Suppressor macrophage treated with lipopolysaccharide for 1 hour (primary cell): ENCODE measurements around the gene AGTPBP1.
"Not testable (repeated sequence)": the region's sequence is repeated elsewhere in the genome, so short reads cannot be mapped to it uniquely, and the experiment has no call there.

Source experiments
- DNase-seq, 3 donors: peaks; one replicate each; pipeline ENCODE4 v3.0.0-alpha.2; 2020 to 2022

Gene AGTPBP1

DNA sequence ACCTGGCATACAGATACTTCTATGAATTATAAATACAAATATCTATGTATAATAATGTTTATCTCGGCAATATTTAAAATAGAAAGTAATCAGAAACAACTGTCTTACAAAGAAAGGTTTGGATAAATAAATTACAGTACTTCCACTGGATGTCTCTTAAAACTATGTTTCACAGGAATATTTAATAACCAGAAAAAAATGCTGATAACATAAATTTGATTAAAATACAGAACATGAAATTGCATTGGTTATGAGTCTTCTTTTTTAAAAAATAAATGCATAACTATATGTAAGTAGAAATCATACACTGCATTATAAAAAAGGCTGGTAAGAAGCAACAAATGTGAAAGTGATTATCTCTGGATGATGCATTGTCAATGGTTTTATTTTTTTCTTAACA lies 126.0 kb downstream of the AGTPBP1 start:
- DNase-seq, result no peak

DNA sequence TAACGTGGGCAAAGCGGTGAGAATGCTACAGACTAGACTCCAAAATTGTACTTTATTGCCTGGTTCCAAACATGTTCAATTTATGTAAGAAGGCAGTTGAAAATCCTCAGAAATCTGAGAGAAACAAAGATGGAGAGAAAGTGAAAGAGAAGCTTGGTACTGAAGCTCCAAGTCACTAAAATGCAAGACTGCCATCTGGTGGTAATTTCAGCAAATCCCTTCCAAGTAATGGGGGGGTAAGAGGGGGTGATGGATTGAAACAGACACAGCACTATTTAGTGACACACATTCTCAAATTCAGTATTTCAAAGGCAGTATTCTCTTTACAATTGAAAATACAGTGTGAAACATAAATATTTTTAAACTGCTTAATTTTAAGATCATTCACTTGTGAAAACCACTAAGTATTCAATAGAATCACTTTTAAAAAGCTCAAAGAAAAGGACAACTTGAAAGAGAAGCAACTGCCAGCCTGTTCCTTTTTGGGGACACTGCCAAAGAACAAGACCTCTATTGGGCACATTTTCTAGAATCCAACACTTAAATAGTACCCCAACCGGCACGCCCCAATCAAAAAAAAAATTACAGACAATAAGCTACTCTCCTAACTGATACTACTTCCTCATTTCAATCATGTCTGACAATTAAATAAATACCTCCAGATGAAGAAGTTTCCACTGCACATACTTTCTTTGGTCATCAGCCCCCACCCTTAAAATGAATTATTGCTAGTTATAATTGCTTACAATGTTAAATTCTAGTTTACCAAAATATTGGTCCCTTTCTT lies 131.5 kb downstream of the AGTPBP1 start:
- DNase-seq, result peak; percentile 77 to 85 (median 84)

DNA sequence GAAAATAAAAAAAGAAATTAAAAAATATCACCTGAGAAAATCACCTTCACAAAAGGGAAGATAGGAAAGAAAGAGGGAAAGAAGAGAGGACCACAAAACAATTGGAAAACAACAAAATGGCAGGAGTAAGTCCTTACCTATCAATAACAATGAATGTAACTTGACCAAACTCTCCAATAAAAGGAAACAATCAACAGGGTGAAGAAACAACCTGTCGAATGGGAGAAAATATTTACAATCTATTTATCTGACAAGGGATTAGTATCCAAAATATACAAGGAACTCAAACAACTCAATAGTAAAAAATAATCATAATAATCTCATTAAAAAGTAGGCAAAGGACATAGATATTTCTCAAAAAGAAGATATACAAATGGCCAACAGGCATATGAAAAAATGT lies 135.8 kb downstream of the AGTPBP1 start:
- DNase-seq, result no peak

DNA sequence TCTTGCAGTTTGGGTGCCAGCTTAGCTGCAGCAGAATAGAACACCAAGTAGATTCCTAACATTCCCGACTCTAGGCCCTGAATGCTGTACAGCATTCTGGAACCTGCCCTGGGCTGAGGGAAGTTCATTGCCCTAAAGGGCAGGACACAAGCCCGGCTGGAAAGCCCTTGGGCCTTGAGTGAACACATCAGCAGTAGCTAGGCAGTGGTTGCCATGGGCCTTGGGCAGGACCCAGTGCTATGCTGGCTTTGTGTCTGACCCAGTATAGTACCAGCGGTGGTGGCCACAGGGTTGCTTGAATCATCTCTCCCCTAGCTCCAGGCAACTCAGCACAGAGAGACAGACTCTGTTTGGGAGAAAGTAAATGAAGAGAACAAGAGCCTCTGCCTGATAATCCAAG lies 137.8 kb downstream of the AGTPBP1 start:
- DNase-seq, result no peak

DNA sequence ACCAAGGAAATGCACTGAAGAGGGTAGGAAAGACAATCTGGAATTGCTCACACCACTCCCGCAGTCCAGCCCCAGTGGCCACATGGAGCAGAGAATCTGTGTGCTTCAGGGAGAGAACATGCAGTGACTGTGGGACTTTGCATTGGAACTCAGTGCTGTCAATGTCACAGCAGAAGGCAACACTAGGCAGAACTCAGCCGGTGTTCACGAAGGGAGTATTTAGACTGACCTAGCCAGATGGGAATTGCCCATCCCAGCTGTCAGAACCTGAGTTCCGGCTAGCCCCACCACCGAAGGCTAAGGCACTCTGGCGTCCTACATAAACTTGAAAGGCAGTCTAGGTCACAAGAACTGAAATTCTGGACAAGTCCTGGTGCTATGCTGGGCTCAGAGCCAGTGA lies 139.0 kb downstream of the AGTPBP1 start:
- DNase-seq, result no peak

DNA sequence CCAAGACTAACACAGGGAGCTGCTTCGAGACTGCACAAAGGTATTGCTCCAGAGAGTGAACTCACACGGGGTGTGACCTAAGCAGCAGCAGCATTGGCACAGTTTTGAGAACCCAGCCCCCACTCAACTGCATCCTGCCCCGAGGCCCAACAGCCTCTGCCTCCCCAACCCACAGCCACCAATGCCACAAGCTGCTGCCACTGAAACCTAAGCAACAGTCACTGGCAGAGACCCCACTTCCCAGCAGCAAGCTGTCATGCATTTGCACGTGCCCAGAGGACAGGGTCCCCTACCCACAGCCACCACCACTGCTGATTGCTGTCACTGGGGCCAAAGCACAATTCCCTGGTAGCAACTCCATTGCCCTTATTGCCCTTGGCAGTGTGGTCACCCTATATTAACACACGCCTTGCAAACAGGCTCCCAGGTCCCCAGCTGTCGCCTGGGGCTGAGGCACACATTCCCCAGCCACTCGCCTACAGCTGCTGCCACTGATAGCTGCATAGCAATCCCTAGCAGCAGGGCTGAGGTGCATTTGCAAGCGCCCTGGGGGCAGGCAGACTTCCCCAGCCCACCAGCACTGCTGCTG lies 141.0 kb downstream of the AGTPBP1 start:
- DNase-seq, result no peak

DNA sequence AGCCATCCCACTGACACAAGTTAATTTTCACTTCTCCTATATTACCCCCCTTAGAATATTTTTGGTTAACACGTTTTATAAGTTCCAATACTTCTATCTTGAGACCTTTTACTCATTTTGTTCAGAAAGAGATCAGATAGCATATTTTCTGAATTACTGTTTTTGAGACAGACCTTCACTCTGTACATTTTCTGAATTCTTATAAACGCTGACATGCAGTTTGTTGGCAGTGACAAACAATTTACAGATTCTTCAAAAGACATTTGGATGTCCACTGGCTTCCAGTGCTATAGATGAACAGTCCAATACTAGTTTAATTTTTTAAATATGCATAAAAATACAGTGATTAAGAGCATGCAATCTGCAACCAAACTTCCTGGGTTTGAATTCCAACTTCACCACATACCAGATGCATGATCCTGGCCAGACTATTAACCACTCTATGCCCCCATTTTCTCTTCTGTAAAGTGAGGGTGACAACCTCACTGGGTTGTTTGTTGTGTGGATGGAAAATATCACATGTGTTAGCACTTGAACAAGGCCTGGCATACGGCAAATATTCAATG lies 142.1 kb downstream of the AGTPBP1 start:
- no peak for DNase-seq

DNA sequence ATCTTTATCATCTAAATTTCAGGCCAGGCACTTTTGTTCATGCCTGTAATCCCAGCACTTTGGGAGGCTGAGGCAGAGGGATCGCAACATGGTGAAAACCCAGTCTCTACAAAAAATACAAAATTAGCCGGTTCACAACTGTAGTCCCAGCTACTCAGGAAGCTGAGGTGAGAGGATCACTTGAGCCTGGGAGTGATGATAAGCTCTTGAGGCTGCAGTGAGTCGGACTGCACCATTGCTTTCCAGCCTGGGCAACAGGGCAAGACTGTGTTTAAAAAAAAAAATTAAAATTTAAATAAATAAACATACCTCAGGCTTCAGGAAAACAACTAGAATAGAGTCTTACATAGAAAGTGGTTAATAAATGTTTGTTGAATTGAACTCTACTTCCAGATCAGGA lies 147.4 kb downstream of the AGTPBP1 start:
- DNase-seq, result no peak

DNA sequence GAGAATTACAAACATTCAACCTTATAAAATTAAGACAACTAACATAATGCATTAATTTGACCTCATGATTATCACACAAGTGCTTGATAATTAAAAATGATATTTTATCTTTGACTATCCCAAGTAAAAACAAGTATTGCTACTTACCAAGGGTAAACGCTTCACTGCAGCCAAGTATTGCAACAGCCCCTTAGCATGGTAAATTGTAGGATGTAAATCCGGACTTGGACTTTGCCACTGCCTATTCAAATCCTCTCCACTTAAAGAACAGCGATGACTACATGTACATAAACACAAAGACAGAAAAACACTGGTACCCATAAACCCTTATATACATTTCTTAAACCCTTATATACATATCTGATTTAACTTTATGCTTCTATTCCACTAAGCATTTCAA lies 155.1 kb downstream of the AGTPBP1 start:
- no peak for DNase-seq

DNA sequence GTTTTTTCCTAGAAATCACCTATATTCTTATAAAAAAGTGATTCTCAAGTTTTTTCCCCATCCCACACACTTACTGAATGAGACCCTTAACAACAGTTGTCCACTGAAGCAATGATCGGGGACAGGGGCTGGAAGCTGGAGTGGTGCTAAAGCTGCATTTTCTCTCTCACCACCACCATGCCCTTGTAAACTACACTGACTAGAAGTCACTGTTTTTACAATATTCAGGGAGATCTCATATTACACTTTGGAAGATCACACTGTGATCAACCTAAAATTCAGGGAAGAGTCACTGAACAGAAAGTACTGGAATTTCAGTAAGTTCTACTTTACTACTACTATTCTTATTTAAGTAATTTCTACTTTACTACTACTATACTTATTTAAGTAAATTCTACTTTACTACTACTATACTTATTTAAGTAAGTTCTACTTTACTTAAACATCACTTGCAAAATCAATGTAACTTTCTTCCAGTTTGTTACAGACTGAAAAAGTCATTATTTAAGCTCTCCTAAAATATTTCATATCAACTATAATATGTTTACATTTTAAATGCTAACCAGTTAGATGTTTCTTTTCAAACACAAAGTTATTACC lies 164.3 kb downstream of the AGTPBP1 start:
- DNase-seq, result no peak

DNA sequence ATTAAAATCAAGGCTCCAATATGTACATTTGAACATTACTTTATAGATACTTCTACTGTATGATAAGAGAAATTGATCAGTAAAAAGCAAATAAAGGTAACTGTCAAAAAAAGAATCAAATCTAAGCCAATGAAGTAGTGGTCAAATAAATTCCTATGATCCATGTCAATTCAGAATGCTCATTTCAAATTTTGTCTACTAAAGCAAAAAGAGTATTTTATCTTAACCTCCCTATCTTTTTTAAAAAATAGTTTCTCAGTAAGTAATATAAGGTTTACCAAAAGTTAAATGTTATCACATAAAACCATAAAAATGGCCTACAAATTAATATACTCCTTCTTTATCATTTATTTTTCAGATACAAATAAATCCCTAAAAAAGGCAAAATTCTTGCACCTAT lies 165.9 kb downstream of the AGTPBP1 start:
- no peak for DNase-seq

DNA sequence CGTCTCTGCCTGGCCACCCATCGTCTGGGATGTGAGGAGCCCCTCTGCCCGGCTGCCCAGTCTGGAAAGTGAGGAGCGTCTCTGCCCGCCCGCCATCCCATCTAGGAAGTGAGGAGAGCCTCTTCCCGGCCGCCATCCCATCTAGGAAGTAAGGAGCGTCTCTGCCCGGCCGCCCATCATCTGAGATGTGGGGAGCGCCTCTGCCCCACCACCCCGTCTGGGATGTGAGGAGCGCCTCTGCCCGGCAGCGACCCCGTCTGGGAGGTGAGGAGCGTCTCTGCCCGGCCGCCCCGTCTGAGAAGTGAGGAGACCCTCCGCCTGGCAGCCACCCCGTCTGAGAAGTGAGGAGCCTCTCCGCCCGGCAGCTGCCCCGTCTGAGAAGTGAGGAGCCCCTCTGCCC lies 168.2 kb downstream of the AGTPBP1 start:
- DNase-seq, result not testable (repeated sequence)

DNA sequence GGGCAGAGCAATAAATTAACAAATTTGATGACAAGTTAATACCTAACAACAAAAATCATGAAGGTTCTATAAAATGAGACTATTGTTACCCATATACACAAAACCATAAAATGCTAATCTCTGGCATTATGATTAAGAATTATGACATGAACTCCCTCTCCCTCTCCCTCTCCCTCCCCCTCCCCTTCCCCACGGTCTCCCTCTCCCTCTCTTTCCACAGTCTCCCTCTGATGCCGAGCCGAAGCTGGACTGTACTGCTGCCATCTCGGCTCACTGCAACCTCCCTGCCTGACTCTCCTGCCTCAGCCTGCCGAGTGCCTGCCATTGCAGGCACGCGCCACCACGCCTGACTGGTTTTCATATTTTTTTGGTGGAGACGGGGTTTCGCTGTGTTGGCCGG lies 168.8 kb downstream of the AGTPBP1 start:
- not testable (repeated sequence) for DNase-seq

DNA sequence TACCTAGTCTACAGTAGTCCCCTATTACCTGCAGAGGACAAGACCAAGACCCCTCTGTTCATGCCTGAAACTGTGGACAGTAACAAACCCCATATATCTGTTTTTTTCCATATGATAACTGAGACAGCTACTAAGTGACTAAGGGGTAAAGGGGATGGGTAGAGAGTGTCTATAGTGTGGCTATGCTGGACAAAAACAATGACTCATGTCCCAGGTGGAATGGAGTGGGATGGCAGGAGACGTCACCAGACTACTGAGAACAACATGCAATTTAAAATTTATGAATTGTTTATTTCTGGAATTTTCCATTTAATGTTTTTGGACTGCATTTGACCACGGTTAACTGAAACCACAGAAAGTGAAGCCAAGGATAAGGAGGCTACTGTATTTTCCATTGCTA lies 171.8 kb downstream of the AGTPBP1 start:
- no peak for DNase-seq

DNA sequence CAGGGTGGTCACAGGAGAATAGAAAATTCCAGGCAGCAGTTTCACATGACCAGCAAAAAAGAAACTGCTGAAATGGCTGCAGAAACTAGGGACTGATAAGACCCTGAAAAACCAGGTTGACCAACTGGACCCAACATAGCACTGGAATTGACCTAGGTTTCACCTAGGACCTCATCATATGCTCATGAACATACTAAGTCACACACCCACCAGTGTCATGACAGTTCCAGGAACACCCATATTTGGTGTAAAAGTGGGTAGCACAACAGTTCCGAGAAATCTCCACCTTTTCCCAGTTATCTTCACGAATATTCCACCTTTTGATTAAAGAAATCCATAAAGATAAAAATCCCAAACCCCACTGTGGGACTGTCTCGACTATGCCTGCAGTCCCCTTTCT lies 182.2 kb downstream of the AGTPBP1 start:
- no peak for DNase-seq

DNA sequence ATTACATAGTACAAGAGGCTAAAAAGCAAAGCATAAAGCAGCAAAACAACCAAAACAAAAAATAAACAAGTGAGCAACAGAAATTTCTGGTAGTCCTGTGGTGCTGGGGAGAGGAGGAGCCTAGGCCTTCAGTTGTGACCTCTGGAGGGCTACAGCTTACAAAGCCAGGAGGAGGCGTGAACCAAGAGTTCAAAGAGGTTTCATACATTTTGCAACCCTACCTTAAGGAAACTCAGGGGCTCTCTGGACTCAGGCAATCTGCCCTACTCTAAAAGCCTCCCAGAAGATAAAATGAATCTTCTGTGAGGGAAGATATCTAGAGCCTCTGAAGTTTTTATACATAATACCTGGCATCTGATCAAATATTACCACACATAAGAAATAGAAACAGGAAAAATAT lies 187.4 kb downstream of the AGTPBP1 start:
- no peak for DNase-seq

DNA sequence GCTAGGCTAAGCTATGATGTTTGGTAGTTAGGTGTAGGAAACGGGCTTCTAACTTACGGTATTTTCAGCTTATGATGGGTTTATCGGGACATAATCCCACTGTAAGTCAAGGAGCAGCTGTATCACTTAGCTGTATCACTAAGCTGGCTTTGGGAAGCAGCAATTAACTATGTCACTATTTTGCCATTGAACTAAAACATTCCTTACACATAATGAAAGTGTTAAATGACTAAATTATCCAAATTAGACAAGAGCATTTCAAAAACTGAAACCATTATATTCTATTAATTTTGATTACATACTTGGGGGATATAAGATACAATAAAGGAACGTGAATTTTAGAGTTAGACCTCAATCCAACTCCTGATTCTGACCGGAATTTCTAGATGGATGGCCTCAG lies 188.3 kb downstream of the AGTPBP1 start:
- DNase-seq, result no peak

DNA sequence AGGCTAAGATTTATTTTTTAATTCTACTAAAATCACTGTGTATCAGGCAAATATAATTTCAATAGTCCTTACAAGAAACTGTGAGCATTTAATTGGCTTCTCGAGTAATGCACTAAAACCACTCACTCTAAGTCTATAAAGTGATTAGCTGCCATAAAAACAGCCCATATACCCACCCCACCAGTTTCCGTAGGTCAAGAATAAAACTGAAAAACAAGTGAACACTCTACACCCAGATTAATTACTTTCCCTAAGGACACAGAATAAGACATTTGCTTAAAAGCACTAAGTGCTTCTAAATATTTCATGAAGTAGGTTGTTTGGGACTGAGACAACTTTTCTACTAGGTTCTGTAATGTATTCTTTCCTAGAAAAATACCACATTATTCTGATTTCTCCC lies 194.2 kb downstream of the AGTPBP1 start:
- no peak for DNase-seq

DNA sequence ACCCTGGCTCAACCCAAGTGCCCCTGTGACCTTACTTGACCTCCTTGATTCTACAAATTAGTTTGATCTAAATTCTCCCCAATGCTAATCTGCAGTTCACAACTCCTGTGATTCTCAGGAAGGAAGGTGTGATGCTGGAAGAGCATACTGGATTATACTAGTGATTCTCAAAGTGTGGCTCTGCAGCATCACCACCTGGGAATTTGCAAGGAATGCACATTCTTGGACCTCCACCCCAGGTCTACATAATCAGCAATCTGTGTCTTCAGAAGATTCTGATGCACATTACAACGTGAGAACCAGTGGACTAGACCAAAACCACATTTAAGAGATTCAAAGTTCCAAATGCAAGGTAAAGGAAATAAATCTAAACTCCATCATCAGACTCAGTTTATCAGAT lies 198.6 kb downstream of the AGTPBP1 start:
- DNase-seq, result no peak

DNA sequence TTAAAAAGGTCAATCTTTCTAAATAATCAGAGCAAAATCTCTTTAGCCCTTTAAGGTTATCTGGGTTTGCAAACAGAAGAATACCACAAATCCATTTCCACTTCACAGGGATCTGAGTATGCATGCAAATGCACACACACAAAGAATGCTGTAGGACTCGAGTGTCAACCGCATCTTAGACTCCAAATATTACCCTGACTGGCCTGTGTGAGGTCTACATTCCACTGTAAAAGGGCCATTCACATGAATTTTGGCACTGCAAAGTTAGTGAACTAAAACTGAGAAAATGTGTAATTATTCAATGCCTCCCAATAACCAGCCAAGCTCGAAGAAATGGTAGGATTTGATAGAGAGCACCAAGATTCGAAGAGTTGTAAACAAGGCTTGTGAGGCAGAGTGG lies 199.9 kb downstream of the AGTPBP1 start:
- no peak for DNase-seq

DNA sequence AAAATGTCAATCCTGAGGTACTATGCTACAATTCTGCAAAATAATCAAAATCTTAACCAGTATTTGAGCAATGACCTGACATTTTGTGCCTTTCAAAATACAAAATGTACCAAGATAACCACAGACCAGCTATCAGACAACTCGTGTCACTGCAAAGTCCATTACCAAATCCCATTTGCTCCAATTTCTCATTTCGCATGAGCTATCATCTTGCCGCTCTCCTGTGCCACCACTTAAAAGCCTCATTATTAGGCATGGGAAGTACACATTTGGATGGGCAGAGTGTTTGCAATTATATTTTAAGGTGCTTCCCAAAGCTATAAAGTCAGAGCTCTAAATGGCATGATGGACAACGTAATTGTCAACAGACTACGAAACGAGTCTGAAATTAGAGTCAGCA lies 205.2 kb downstream of the AGTPBP1 start:
- no peak for DNase-seq

DNA sequence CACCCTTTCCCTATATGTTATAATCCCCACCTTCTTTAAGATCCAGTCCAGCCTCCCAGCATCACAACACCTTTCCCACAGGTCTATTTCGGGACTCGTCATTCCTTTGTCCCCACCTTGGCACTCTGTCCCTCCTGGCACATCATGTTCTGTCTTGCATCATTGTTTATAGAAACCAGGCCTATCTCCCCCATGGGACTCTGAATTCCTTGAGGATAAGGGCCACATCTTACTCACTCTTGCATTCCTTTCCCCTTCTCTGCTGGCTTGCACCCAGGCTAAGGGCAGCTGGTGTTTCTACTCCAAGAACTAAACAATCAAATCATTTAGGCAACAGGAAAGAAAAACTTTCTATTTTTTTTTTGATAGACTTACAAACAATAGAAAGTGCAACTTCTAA lies 205.7 kb downstream of the AGTPBP1 start:
- no peak for DNase-seq

DNA sequence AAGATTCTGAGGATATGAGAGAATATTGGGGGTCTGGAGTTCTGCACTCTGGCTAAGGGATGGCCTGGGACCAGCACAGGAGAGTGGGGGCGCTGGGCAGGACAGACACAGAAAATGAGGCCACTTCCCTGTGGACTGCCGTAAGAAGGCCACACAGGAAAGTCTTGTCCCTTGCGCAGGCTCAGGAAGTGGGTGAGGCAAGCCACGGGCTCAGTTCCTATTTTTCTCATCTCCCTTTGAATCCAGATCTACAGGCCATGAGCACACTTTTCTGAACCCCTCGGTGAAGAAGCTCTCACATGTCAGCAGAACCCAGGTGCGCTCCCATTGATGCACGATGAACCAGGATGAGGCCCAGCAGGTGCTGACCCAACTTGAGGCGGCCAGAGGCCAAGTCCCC lies 207.4 kb downstream of the AGTPBP1 start:
- DNase-seq, result peak in 2 of 3 donors; percentile 43 to 45

DNA sequence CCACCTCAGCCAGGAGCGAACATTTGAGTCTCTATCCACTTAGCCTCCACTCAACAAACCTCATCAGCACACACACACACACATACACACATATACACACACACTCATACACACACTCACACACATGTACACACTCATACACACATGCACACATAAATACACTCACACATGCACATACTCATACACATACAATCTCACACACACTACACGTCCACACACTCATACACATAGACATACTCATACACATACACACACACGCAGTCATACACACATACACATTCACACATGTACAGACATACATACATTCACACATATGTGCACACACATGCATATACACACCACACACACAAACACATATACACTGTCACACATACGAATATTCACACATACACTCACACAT lies 208.2 kb downstream of the AGTPBP1 start:
- no peak for DNase-seq
